HAP-1 (cell line): ENCODE results near the gene GRIA4.
"Not testable (repeated sequence)": the region's sequence is repeated elsewhere in the genome, so short reads cannot be mapped to it uniquely, and the experiment has no call there.

Experiments
- DNase-seq, 2 experiments: peaks; one replicate each; pipeline ENCODE4 v3.0.0-alpha.2; 2016 to 2020; ENCODE audit warnings: low spot score in 2 of 2
- H3K27me3 ChIP-seq: fragments of 250-450 bp; sonication (Bioruptor Pico); 2 replicates; pipeline ENCODE4 v1.5.1; 2020; ENCODE audit warnings: low read depth, mild to moderate bottlenecking, moderate library complexity
- H3K36me3 ChIP-seq: fragments of 250-450 bp; sonication (Bioruptor Pico); replicated peaks from 2 replicates; pipeline ENCODE4 v1.5.1; 2020; ENCODE audit warnings: mild to moderate bottlenecking
- H3K4me1 ChIP-seq: fragments of 250-450 bp; sonication (Bioruptor Pico); 2 replicates; pipeline ENCODE4 v1.5.1; 2020; ENCODE audit warnings: mild to moderate bottlenecking
- H3K4me3 ChIP-seq: fragments of 250-450 bp; sonication (Bioruptor Pico); 2 replicates; pipeline ENCODE4 v1.5.1; 2020; ENCODE audit warnings: mild to moderate bottlenecking, moderate library complexity
- H3K9me3 ChIP-seq: fragments of 250-450 bp; sonication (Bioruptor Pico); 2 replicates; pipeline ENCODE4 v1.5.1; 2020; ENCODE audit warnings: mild to moderate bottlenecking, moderate library complexity
- in situ Hi-C: fragments of 300-500 bp; cut with MboI; formaldehyde crosslinking; loops from 3 replicates; pipeline ENCODE4 v1.14.3; 2020; ENCODE audit warnings: low sequenced_read_pairs, inconsistent platforms, mixed read lengths

GRIA4 gene

DNA sequence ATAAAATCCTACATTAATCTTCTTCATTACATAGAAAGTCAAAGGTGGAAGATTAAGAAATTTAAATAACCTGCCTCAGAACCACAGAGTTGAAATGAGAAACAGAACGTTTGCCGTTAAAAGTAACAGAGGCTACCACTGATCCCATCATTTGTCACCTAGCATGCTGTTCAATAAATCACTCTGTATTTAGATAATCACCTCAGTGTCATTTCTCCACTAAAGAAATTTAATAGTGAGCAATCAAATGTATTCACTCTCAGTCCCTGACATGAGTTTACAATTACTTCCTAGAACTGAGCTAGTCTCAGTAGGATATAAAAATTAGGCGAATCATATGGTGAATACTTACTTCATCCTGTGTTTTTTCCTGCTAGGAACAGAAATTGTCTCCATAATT is 242.5 kb downstream of the GRIA4 start:
- Histone ChIP-seq H3K9me3 (no peaks in the 10 kb centered on the region), H3K4me3 (no peak overlapping the region), H3K4me1 (no peaks in the 10 kb centered on the region), H3K27me3 (0 out of 2 replicates have a peak, but pooled peaks cover 10% of the 10 kb centered on the region), H3K36me3 (no peaks in the 10 kb centered on the region)
- in situ Hi-C loops: no loop called here
- no peak for DNase-seq

DNA sequence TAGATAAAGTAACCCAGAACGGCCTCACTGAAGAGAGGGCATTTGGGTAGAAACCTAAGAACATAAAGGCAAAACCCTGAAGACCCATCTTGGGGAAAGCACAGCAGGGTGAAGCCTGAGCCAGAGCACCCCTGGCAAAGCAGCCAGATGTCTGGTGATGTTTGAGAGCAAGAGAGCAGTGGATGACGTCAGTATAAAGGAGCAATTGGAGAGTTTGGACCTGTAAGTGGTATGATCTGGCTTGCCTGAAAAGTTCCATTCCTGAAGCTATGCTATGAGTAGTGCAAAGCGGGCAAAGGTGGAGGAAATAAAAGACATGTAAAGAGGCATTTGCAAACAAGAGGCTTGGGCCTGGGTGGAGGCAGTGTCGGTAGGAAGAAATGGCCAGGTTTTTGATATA is 244.4 kb downstream of the GRIA4 start:
- no peak for DNase-seq
- H3K9me3 ChIP-seq: no peaks in the 10 kb centered on the region
- no peak overlapping the region for H3K4me3 ChIP-seq
- H3K4me1 ChIP-seq: no peaks in the 10 kb centered on the region
- H3K27me3 ChIP-seq: 0 out of 2 replicates have a peak, but pooled peaks cover 10% of the 10 kb centered on the region
- in situ Hi-C loops: no loop called here
- no peaks in the 10 kb centered on the region for H3K36me3 ChIP-seq

DNA sequence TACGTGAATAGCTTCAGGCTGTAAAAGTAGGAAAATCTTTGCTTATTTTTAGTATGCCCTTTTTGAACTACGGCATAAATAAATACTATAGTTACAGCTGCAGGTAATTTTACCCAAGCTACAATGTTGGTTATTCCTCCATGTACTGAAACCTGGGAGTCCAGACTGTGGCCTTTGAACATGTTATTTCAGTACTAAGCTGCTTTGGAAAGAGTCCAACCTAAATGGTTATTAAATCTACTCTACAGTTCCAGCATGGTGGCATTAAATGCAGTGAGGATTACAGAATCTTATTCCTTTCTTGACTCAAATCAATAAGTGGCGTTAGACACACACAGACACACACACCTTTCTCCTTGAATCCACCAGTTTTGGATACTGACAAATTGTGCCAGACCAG is 247.1 kb downstream of the GRIA4 start:
- Histone ChIP-seq H3K27me3 (0 out of 2 replicates have a peak, but pooled peaks cover 2% of the 10 kb centered on the region), H3K9me3 (no peaks in the 10 kb centered on the region), H3K36me3 (no peaks in the 10 kb centered on the region), H3K4me1 (no peaks in the 10 kb centered on the region), H3K4me3 (no peak overlapping the region)
- in situ Hi-C loops: no loop called here
- no peak for DNase-seq

DNA sequence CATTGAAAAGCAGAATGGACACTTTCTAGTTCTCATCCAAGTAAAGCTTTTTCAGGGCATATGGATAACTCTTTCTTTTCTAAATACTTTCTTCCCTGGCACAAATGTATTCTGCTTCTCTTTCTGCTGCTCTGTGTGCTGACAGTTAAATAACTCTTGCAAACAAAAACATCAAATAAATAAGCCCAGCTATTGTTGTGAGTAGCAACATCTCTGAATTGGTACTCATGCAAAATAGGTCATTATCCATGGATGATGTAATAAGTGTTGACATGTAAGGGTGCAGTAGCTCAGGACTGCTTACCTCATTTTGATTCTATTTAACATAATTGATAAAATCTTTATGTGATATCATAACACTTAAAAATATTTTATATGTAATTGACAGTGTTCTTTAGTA is 247.9 kb downstream of the GRIA4 start:
- no peak for DNase-seq
- no peaks in the 10 kb centered on the region for H3K36me3 ChIP-seq
- in situ Hi-C loops: no loop called here
- H3K9me3 ChIP-seq: no peaks in the 10 kb centered on the region
- no peak overlapping the region for H3K4me3 ChIP-seq
- no peaks in the 10 kb centered on the region for H3K4me1 ChIP-seq
- 0 out of 2 replicates have a peak, but pooled peaks cover 2% of the 10 kb centered on the region for H3K27me3 ChIP-seq

GRCh38 chr11:105858841-105859240 is 249.0 kb downstream of the GRIA4 start:
- Histone ChIP-seq H3K9me3 (no peaks in the 10 kb centered on the region), H3K36me3 (no peaks in the 10 kb centered on the region), H3K4me1 (no peaks in the 10 kb centered on the region), H3K27me3 (0 out of 2 replicates have a peak, but pooled peaks cover 2% of the 10 kb centered on the region), H3K4me3 (no peak overlapping the region)
- no peak for DNase-seq
- in situ Hi-C loops: no loop called here

DNA sequence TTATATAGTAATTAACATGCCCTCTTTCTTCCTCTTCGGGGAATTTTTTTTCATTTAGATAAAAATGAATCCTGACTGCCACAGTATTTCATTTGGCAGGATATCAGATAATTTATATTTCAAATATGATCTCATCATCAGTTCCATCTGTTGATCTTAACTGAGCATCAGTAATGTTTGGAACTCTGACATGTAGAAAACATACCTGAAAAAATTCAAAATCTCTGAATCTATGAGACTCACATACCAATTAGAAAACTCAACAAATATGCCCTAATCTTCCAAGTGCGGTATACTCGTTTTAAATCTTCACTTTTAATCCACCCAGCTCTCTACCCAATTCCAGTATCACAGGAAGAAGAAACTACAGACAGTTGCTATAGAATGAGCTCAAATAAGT is 250.2 kb downstream of the GRIA4 start:
- no peak for DNase-seq
- no peak overlapping the region for H3K4me3 ChIP-seq
- H3K4me1 ChIP-seq: no peaks in the 10 kb centered on the region
- H3K36me3 ChIP-seq: no peaks in the 10 kb centered on the region
- H3K9me3 ChIP-seq: no peaks in the 10 kb centered on the region
- H3K27me3 ChIP-seq: 0 out of 2 replicates have a peak, but pooled peaks cover 5% of the 10 kb centered on the region
- in situ Hi-C loops: no loop called here

- H3K4me1 ChIP-seq: no peaks in the 10 kb centered on the region
- in situ Hi-C loops: no loop called here
- DNase-seq: no peak
- H3K36me3 ChIP-seq: no peaks in the 10 kb centered on the region
- H3K9me3 ChIP-seq: no peaks in the 10 kb centered on the region
- no peak overlapping the region for H3K4me3 ChIP-seq
- H3K27me3 ChIP-seq: 0 out of 2 replicates have a peak, but pooled peaks cover 5% of the 10 kb centered on the region
Measured at GRCh38 chr11:105861225-105861624, 251.4 kb downstream of the GRIA4 start.

- no peaks in the 10 kb centered on the region for H3K9me3 ChIP-seq
- H3K36me3 ChIP-seq: no peaks in the 10 kb centered on the region
- in situ Hi-C loops: no loop called here
- H3K27me3 ChIP-seq: peaks cover 7% of the 10 kb centered on the region; the same call in 1 of the 2 replicates
- H3K4me1 ChIP-seq: no peaks in the 10 kb centered on the region
- no peak overlapping the region for H3K4me3 ChIP-seq
- DNase-seq: peak in 1 of 2 experiments; percentile 32
Measured at GRCh38 chr11:105862736-105863367, 253.0 kb downstream of the GRIA4 start.

GRCh38 chr11:105863523-105863922 is 253.7 kb downstream of the GRIA4 start:
- no peak for DNase-seq
- peaks cover 7% of the 10 kb centered on the region; the same call in 1 of the 2 replicates for H3K27me3 ChIP-seq
- in situ Hi-C loops: no loop called here
- H3K9me3 ChIP-seq: no peaks in the 10 kb centered on the region
- H3K36me3 ChIP-seq: no peaks in the 10 kb centered on the region
- no peaks in the 10 kb centered on the region for H3K4me1 ChIP-seq
- H3K4me3 ChIP-seq: no peak overlapping the region

- H3K27me3 ChIP-seq: peaks cover 4% of the 10 kb centered on the region; the same call in 1 of the 2 replicates
- no peak overlapping the region for H3K4me3 ChIP-seq
- H3K36me3 ChIP-seq: no peaks in the 10 kb centered on the region
- H3K4me1 ChIP-seq: no peaks in the 10 kb centered on the region
- no peaks in the 10 kb centered on the region for H3K9me3 ChIP-seq
- no peak for DNase-seq
- in situ Hi-C loops: no loop called here
Measured at GRCh38 chr11:105867742-105868141, 257.9 kb downstream of the GRIA4 start.

DNA sequence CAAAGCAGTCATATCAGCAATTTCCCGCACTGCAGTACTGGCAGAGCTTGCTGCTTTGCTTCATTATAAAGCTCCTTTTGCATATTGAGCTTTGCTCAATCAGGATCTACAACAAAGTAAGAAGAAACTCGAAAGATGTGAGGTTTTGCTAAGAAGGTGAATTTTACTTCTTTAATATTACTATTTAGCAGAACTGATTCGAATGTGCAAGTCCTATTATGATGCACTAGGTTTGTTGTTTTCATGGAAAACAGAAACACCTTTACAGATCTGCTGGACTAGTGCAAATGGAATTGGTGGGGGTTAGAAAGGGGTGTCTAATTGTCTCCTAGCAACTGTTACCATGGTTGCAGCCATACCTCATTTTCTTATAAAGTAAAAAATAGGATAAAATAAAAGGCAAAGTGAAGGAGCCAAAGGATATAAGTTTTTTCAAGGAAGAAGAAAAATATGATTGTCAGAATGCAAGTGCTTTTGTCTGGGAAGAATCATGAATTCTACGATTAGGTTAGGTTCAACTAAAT is 259.0 kb downstream of the GRIA4 start:
- no peaks in the 10 kb centered on the region for H3K4me1 ChIP-seq
- in situ Hi-C loops: no loop called here
- no peak overlapping the region for H3K4me3 ChIP-seq
- H3K9me3 ChIP-seq: no peaks in the 10 kb centered on the region
- H3K36me3 ChIP-seq: no peaks in the 10 kb centered on the region
- peaks cover 4% of the 10 kb centered on the region; the same call in 1 of the 2 replicates for H3K27me3 ChIP-seq
- DNase-seq: no peak

GRCh38 chr11:105870516-105871113 is 260.7 kb downstream of the GRIA4 start:
- no peak for DNase-seq
- in situ Hi-C loops: no loop called here
- H3K4me1 ChIP-seq: no peaks in the 10 kb centered on the region

GRCh38 chr11:105878510-105878909 is 268.6 kb downstream of the GRIA4 start:
- Histone ChIP-seq H3K4me1 (no peaks in the 10 kb centered on the region), H3K9me3 (no peaks in the 10 kb centered on the region), H3K27me3 (no peaks in the 10 kb centered on the region), H3K36me3 (no peaks in the 10 kb centered on the region), H3K4me3 (no peak overlapping the region)
- in situ Hi-C loops: no loop called here
- DNase-seq: no peak

More at GRCh38 chr11:105870516-105871113, 260.7 kb downstream of the GRIA4 start:
- H3K27me3 ChIP-seq: peaks cover 2% of the 10 kb centered on the region; the same call in 1 of the 2 replicates
- H3K36me3 ChIP-seq: no peaks in the 10 kb centered on the region
- H3K4me3 ChIP-seq: no peak overlapping the region
- H3K9me3 ChIP-seq: no peaks in the 10 kb centered on the region

GRCh38 chr11:105878927-105879326 is 269.1 kb downstream of the GRIA4 start:
- H3K4me1 ChIP-seq, in situ Hi-C loops: not testable (repeated sequence)

More at GRCh38 chr11:105878927-105879326, 269.1 kb downstream of the GRIA4 start:
- H3K36me3 ChIP-seq, DNase-seq, H3K9me3 ChIP-seq, H3K27me3 ChIP-seq, H3K4me3 ChIP-seq: not testable (repeated sequence)
